GM12872 (cell line): ENCODE results near the gene HEATR5A.

Experiments
- TF ChIP-seq, protein P1 (sequence below): IDR thresholded peaks from 3 replicates; pipeline ENCODE4 v1.5.1; 2011; ENCODE audit warnings: low read depth, mild to moderate bottlenecking, low read length, moderate library complexity; ENCODE audit not compliant: insufficient read depth

Gene HEATR5A

GRCh38 chr14:31258427-31259039, 161.8 kb downstream of the HEATR5A start:
- TF ChIP-seq, protein P1, sequence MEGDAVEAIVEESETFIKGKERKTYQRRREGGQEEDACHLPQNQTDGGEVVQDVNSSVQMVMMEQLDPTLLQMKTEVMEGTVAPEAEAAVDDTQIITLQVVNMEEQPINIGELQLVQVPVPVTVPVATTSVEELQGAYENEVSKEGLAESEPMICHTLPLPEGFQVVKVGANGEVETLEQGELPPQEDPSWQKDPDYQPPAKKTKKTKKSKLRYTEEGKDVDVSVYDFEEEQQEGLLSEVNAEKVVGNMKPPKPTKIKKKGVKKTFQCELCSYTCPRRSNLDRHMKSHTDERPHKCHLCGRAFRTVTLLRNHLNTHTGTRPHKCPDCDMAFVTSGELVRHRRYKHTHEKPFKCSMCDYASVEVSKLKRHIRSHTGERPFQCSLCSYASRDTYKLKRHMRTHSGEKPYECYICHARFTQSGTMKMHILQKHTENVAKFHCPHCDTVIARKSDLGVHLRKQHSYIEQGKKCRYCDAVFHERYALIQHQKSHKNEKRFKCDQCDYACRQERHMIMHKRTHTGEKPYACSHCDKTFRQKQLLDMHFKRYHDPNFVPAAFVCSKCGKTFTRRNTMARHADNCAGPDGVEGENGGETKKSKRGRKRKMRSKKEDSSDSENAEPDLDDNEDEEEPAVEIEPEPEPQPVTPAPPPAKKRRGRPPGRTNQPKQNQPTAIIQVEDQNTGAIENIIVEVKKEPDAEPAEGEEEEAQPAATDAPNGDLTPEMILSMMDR, result no peak

- TF ChIP-seq, protein P1, result no peak
Measured at GRCh38 chr14:31257244-31257553, 163.2 kb downstream of the HEATR5A start.

DNA sequence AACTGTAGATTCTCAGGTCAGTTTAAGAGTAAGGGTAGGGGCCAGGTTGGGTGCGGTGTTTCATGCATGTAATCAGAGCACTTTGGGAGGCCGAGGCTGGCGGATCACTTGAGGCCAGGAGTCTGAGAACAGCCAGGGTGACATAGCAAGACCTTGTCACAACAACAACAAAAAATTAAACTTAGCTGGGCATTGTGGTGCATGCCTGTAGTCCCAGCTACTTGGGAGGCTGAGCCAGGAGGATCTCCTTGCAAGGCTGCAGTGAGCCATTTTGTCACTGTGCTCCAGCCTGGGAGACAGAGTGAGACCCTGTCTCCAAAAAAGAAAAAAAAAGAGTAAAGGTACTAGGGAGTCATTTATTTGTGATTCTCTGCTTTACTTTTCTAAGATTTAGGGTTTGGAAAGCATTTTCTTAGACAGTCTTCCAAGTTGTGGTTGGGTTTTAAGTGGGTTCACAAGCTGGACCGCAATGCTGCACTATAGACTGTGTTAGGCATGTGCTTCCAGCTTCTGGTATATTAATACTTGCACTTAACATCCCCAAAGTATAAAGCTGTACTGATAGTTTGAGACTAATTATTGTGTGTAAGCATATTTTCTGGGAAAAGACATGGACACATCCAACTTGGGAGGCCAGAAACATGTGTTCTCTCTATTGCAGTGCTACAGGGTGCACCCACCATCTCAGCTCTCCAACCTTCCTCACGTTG, 163.7 kb downstream of the HEATR5A start:
- TF ChIP-seq, protein P1, result no peak

DNA sequence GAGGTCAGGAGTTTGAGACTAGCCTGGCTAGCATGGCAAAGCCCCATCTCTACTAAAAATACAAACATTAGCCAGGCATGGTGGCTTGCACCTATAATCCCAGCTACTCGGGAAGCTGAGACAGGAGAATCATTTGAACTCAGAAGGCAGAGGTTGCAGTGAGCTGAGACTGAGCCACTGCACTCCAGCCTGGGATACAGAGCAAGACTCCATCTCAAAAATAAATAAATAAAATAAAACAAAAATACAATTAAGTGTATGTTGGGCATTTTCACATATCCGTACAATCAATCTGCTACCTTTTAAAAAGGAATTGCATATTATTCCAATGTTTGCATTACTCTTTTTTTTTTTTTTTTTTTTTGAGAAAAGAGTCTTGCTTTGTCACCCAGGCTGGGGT, 165.1 kb downstream of the HEATR5A start:
- TF ChIP-seq, protein P1, result no peak

DNA sequence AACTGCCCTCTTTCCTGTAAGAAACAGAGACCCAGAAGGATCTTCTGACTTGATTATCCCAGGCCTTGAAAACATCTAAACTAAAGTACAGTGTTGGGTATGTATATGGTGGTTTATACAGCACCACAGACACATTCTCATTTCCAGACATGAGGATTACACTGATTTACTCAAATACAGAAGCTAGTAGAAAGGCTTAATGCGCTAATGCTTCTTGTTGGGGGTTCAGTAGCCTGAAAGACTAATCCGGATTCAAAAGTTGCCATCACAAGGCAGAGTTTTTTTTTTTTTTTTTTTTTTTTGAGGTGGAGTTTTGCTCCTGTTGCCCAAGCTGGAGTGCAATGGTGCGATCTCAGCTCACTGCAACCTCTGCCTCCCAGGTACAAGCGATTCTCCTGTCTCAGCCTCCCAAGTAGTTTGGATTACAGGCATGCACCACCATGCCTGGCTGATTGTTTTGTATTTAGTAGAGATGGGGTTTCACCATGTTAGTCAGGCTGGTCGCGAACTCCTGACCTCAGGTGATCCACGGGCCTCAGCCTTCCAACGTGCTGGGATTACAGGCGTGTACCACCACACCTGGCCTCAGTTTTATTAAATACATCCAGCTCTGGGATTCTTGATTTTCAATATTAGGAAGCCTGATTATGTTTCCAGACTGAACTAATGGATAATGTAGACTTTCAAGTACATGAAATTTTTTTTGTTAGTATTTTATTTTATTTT, 166.4 kb downstream of the HEATR5A start:
- TF ChIP-seq, protein P1, result no peak

DNA sequence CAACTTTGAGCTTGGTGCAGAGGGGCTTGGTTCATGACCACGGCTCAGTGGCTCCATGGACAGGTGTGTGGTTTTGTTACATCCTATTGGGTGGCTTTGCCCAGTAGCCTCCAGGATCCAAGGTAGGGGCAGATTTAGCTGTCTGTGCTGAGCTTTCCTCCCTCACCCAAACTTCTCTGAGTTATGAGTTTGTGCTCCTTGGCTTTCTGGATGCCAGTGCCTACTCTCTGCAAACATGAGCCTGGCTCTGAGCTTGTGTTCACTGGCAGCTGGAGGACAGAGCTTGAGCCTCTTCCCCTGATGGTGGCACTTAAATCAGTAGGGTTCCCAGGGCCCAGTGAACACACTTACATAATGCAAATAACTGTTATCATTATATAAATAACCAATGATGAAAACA, 167.5 kb downstream of the HEATR5A start:
- TF ChIP-seq, protein P1, result no peak

DNA sequence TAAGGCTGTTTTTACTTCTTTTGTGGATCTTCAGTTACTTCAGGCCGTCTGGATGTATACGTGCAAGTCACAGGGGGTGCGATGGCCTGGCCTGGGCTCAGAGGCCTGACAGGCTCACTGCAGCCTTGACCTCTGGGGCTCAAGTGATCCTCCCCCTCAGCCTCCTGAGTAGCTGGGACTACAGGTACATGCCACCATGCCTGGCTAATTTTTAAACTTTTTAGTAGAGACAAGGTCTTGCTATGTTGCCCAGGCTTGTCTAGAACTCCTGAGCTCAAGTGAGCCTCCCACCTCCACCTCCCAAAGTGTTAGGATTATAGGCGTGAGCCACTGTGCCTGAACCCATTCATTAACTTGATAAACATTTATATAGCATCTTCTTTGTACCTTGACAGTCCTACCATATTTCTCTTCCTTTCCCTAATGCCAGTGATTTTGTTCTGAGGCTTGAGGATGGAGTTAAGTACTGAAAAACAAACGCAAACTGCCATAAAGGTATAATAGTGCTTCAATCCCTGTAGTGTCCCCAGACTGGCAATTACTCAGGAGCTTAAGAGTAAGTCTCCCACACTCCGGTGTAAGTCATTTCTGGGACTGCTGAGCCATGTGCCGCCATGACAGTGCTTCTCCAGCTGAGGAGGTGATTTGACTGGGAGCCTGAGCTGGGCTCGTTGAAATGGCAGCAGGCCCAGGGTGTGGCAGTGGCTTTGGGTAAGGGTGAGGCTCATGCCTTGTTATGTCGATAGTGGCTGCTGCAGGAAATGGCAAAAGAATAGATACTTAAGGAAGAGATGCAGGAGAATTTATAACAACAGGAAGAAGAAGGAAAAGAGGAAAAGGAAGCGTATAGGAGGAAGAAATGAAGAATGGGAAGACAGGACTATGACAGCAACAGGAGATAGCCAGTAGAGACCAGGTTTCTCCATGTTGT, 169.1 kb downstream of the HEATR5A start:
- TF ChIP-seq, protein P1, result no peak
